ENCODE measurements around the gene ACBD6. TPM values are rescaled to one million over a fixed set of nuclear protein-coding genes. Genes with fewer than 3 reads are reported as not detected.
A peak's percentile ranks its signal among the peaks of the same experiment; 100 is the strongest.

Gene ACBD6
- total RNA-seq, 1 donor from 2014 or later, result 57.5 TPM

- DNase-seq (ENCODE audit: extremely low spot score, unreplicated experiment), result no peak
- H3K9me3 Mint-ChIP-seq (ENCODE audit: unreplicated experiment), result no peaks in the 10 kb centered on the region
- no peak overlapping the region for H3K27ac Mint-ChIP-seq (ENCODE audit: unreplicated experiment)
- H3K4me3 Mint-ChIP-seq (ENCODE audit: unreplicated experiment), result no peak overlapping the region
- H3K4me1 Mint-ChIP-seq (ENCODE audit: unreplicated experiment), result peaks cover 13% of the 10 kb centered on the region
- H3K27me3 Mint-ChIP-seq (ENCODE audit: unreplicated experiment), result peaks cover 3% of the 10 kb centered on the region
- H3K36me3 Mint-ChIP-seq (ENCODE audit: unreplicated experiment), result no peaks in the 10 kb centered on the region
- TF ChIP-seq CTCF (IDR thresholded peaks at IDR 0.05), result no peak
These were observed 36.8 kb upstream of the ACBD6 start for GRCh38 chr1:180539136-180539535.

- H3K4me1 Mint-ChIP-seq (ENCODE audit: unreplicated experiment), result peaks cover 3% of the 10 kb centered on the region
- no peak for DNase-seq (ENCODE audit: extremely low spot score, unreplicated experiment)
- H3K27ac Mint-ChIP-seq (ENCODE audit: unreplicated experiment), result no peak overlapping the region
- TF ChIP-seq CTCF (IDR thresholded peaks at IDR 0.05), result no peak
- no peak overlapping the region for H3K4me3 Mint-ChIP-seq (ENCODE audit: unreplicated experiment)
- H3K9me3 Mint-ChIP-seq (ENCODE audit: unreplicated experiment), result no peaks in the 10 kb centered on the region
- H3K36me3 Mint-ChIP-seq (ENCODE audit: unreplicated experiment), result no peaks in the 10 kb centered on the region
- H3K27me3 Mint-ChIP-seq (ENCODE audit: unreplicated experiment), result peaks cover 3% of the 10 kb centered on the region
These were observed 34.5 kb upstream of the ACBD6 start for GRCh38 chr1:180536821-180537372.

- peaks cover 3% of the 10 kb centered on the region for H3K27me3 Mint-ChIP-seq (ENCODE audit: unreplicated experiment)
- peaks cover 4% of the 10 kb centered on the region for H3K4me1 Mint-ChIP-seq (ENCODE audit: unreplicated experiment)
- no peak for DNase-seq (ENCODE audit: extremely low spot score, unreplicated experiment)
- no peak overlapping the region for H3K27ac Mint-ChIP-seq (ENCODE audit: unreplicated experiment)
- H3K4me3 Mint-ChIP-seq (ENCODE audit: unreplicated experiment), result no peak overlapping the region
- H3K9me3 Mint-ChIP-seq (ENCODE audit: unreplicated experiment), result no peaks in the 10 kb centered on the region
- no peak for TF ChIP-seq CTCF (IDR thresholded peaks at IDR 0.05)
- no peaks in the 10 kb centered on the region for H3K36me3 Mint-ChIP-seq (ENCODE audit: unreplicated experiment)
These were observed 33.1 kb upstream of the ACBD6 start for GRCh38 chr1:180535418-180535999.

- H3K36me3 Mint-ChIP-seq (ENCODE audit: unreplicated experiment), result no peaks in the 10 kb centered on the region
- H3K27me3 Mint-ChIP-seq (ENCODE audit: unreplicated experiment), result peaks cover 3% of the 10 kb centered on the region
- H3K4me3 Mint-ChIP-seq (ENCODE audit: unreplicated experiment), result no peak overlapping the region
- H3K27ac Mint-ChIP-seq (ENCODE audit: unreplicated experiment), result no peak overlapping the region
- no peaks in the 10 kb centered on the region for H3K9me3 Mint-ChIP-seq (ENCODE audit: unreplicated experiment)
- DNase-seq (ENCODE audit: extremely low spot score, unreplicated experiment), result no peak
- TF ChIP-seq CTCF (IDR thresholded peaks at IDR 0.05), result no peak
- peaks cover 17% of the 10 kb centered on the region for H3K4me1 Mint-ChIP-seq (ENCODE audit: unreplicated experiment)
These were observed 31.8 kb upstream of the ACBD6 start for GRCh38 chr1:180534214-180534613.

- H3K36me3 Mint-ChIP-seq (ENCODE audit: unreplicated experiment), result no peaks in the 10 kb centered on the region
- TF ChIP-seq CTCF (IDR thresholded peaks at IDR 0.05), result peak; percentile 87
- no peaks in the 10 kb centered on the region for H3K27me3 Mint-ChIP-seq (ENCODE audit: unreplicated experiment)
- H3K4me3 Mint-ChIP-seq (ENCODE audit: unreplicated experiment), result no peak overlapping the region
- no peak overlapping the region for H3K27ac Mint-ChIP-seq (ENCODE audit: unreplicated experiment)
- peaks cover 24% of the 10 kb centered on the region for H3K4me1 Mint-ChIP-seq (ENCODE audit: unreplicated experiment)
- DNase-seq (ENCODE audit: extremely low spot score, unreplicated experiment), result no peak
- no peaks in the 10 kb centered on the region for H3K9me3 Mint-ChIP-seq (ENCODE audit: unreplicated experiment)
These were observed 31.1 kb upstream of the ACBD6 start for GRCh38 chr1:180533266-180533987.

Data from osteocyte (in vitro differentiated cells).